ENCODE measurements around the gene NDUFS7. TPM values are rescaled to one million over a fixed set of nuclear protein-coding genes. Genes with fewer than 3 reads are reported as not detected.

NDUFS7 gene
- polyA plus RNA-seq, 2 of the 4 experiments (the other 2 are of a cell fraction), result 19.3 to 68.9 TPM

DNA sequence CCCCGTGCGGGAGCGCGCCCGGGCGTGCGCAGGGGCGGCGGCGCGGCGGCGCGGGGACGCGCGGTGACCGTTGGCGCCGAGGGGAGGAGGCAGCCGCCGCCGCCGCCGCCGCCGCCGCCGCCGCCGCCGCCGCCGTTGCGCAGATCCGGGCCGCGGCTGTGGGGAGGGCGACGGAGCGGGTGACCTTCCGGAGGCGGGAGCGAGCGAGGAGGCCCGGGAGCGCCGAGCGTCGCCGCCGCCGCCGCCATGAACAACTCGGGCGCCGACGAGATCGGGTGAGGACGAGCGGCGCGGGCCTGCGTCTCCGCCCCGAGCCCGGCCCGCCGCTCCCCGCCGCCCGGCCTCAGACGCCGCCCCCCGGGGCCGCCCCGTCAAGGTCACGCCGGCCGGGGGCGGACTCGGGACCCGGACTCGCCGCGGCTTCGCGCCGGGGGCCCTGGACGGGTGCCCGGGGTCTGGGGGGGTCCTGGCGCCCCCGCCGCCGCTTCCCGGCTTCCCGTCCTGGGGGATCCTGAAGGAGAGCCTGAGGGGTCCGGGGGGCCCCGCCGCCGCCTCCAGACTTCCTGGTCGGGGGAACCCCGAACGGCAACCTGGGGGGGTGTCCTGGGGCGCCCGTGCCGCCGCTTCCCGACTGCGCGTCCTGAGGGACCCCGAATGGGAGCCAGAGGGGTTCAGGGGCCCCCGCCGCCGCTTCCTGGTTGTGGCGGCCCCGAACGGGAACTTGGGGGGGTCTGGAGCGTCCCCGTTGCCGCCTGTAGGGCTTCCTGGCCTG, 24.0 kb downstream of the NDUFS7 start, which contains the start of gene DAZAP1:
TSS of gene DAZAP1 (plus strand) at position 59 of the 772 bp plus-strand sequence. CDS start at position 247, 188 bp downstream.
- Histone ChIP-seq H3K4me2 (peak within 1 kb of the TSS; percentile 92), H3K4me3 (peak within 1 kb of the TSS; percentile 90), H3K9me3 (no peaks in the 10 kb centered on the region), H3K27ac (peak within 1 kb of the TSS; percentile 100), H3K4me1 (peaks cover 20% of the 10 kb centered on the region; the same call in 2 of the 3 replicates)
- DNase-seq (ENCODE audit: low read depth in 1 of 2, low spot score in 1 of 2) (no peak), FAIRE-seq (no peak), ATAC-seq (no peak; a peak in 2 of 6 replicates)
- WGBS (ENCODE audit: missing lambda C conversion rate), result no CpG with 5 or more reads among the region's 121 CpGs
- TF ChIP-seq HEYL (CRISPR knock-in tag; IDR thresholded peaks at IDR 0.05) (no peak), FOXS1 (CRISPR knock-in tag; IDR thresholded peaks at IDR 0.05) (no peak), SREBF2 (IDR thresholded peaks at IDR 0.05) (no peak), HOXB5 (CRISPR knock-in tag; IDR thresholded peaks at IDR 0.05) (no peak)
- ChIA-PET POLR2A (no interaction called here), CTCF (no interaction called here)

- peaks cover 18% of the 10 kb centered on the region; the same call in 2 of the 3 replicates for H3K4me1 ChIP-seq
- H3K4me2 ChIP-seq, result peak overlapping the region; percentile 77
- peak in 1 of 2 experiments; percentile 34; a peak in 3 of 6 replicates for ATAC-seq
- H3K9me3 ChIP-seq, result no peaks in the 10 kb centered on the region
- H3K4me3 ChIP-seq, result peak overlapping the region; percentile 90
- DNase-seq (ENCODE audit: low read depth in 1 of 2, low spot score in 1 of 2), result no peak
- no CpG with 5 or more reads among the region's 69 CpGs for WGBS (ENCODE audit: missing lambda C conversion rate)
- ChIA-PET POLR2A (interaction anchor here (0.7 kb wide), 1 partner anchor 878 kb away, joined by 7 read pairs; no protein-coding TSS in a partner anchor), CTCF (interaction anchor here (1.9 kb wide), 1 partner anchor 92 kb away, joined by 4 read pairs; no protein-coding TSS in a partner anchor)
- no peak for FAIRE-seq
- TF ChIP-seq E2F6 (IDR thresholded peaks at IDR 0.05; ENCODE audit: borderline replicate concordance, low read depth) (peak; percentile 59; the same call in 1 of the 2 replicates), EP300 (IDR thresholded peaks at IDR 0.05) (no peak), MYC (IDR thresholded peaks at IDR 0.05; ENCODE audit: borderline replicate concordance, low read length) (peak; percentile 59; the same call in 1 of the 2 replicates), ATOH8 (CRISPR knock-in tag; IDR thresholded peaks at IDR 0.05; ENCODE audit: low read depth) (no peak), MAX (IDR thresholded peaks at IDR 0.05) (peak; percentile 75; the same call in 1 of the 2 replicates)
- peak overlapping the region; percentile 100 for H3K27ac ChIP-seq
Observed at GRCh38 chr19:1408300-1409203, 24.8 kb downstream of the NDUFS7 start.

- POLR2A ChIA-PET, result no interaction called here
Observed at GRCh38 chr19:1409204-1410005, 25.7 kb downstream of the NDUFS7 start.

More at GRCh38 chr19:1409204-1410005, 25.7 kb downstream of the NDUFS7 start:
- Histone ChIP-seq H3K27ac (peak overlapping the region; percentile 100; a peak in 4 of 6 replicates), H3K9me3 (no peaks in the 10 kb centered on the region), H3K4me1 (peaks cover 18% of the 10 kb centered on the region; the same call in 2 of the 3 replicates), H3K4me2 (peak overlapping the region; percentile 77), H3K4me3 (peak overlapping the region; percentile 90)
- CTCF ChIA-PET, result interaction anchor here (0.9 to 1.9 kb wide), 4 partner anchors 14 to 131 kb away, joined by 3 to 4 read pairs (median 4); no protein-coding TSS in a partner anchor
- DNase-seq (ENCODE audit: low read depth in 1 of 2, low spot score in 1 of 2) (no peak), FAIRE-seq (no peak), ATAC-seq (no peak)
- 74% methylated on average over 8 of the region's 33 CpGs for WGBS (ENCODE audit: missing lambda C conversion rate)
- no peak for TF ChIP-seq RAD21 (conservative IDR thresholded peaks at IDR 0.05 in 1 of 2, IDR thresholded peaks at IDR 0.05 in 1 of 2)
- TF ChIP-seq RARB (CRISPR knock-in tag; IDR thresholded peaks at IDR 0.05), result no peak
- TF ChIP-seq NPAS2 (CRISPR knock-in tag; IDR thresholded peaks at IDR 0.05; ENCODE audit: borderline replicate concordance), result no peak
- no peak for TF ChIP-seq ESRRA (IDR thresholded peaks at IDR 0.05; ENCODE audit: borderline replicate concordance, low read length)
- no peak for TF ChIP-seq HOXB5 (CRISPR knock-in tag; IDR thresholded peaks at IDR 0.05)
- TF ChIP-seq, protein P1, sequence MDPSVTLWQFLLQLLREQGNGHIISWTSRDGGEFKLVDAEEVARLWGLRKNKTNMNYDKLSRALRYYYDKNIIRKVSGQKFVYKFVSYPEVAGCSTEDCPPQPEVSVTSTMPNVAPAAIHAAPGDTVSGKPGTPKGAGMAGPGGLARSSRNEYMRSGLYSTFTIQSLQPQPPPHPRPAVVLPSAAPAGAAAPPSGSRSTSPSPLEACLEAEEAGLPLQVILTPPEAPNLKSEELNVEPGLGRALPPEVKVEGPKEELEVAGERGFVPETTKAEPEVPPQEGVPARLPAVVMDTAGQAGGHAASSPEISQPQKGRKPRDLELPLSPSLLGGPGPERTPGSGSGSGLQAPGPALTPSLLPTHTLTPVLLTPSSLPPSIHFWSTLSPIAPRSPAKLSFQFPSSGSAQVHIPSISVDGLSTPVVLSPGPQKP (IDR thresholded peaks at IDR 0.05; ENCODE audit: low read depth, low read length), result no peak
- TF ChIP-seq TP53 (CRISPR knock-in tag; IDR thresholded peaks at IDR 0.05), result no peak

Data from A549 (cell line).